K562 (cell line): Measurements from ENCODE around the gene DNAJB6. TPM values are rescaled to one million over a fixed set of nuclear protein-coding genes. Genes with fewer than 3 reads are reported as not detected.

Source experiments
- CBX8 ChIP-seq: fragments of 200-600 bp; sonication (generic); IDR thresholded peaks from 2 replicates; pipeline ENCODE4 v1.6.1; 2012; ENCODE audit warnings: borderline replicate concordance, mixed run types, low read depth, mild to moderate bottlenecking, moderate library complexity, mixed read lengths, low read length, control low read depth, inconsistent platforms; ENCODE audit not compliant: poor library complexity, severe bottlenecking; ENCODE audit errors: extremely low read depth
- CREB3L1 ChIP-seq: fragments of 450-650 bp; IDR thresholded peaks from 2 replicates; pipeline ENCODE4 v1.6.1; 2014; ENCODE audit warnings: low read depth, mild to moderate bottlenecking, moderate library complexity, borderline replicate concordance
- GABPA ChIP-seq: fragments of 200-800 bp; sonication (Bioruptor generic); conservative IDR thresholded peaks from 2 replicates; pipeline ENCODE4 v1.6.1; 2016; ENCODE audit warnings: low read depth, missing genetic modification characterization, missing compliant biosample characterization
- LCOR ChIP-seq: sonication (generic); formaldehyde crosslinking; IDR thresholded peaks from 2 replicates; pipeline ENCODE4 v1.8.0; 2022; ENCODE audit warnings: mild to moderate bottlenecking, missing genetic modification reagents
- RAD51 ChIP-seq: fragments of 450-650 bp; IDR thresholded peaks from 2 replicates; pipeline ENCODE4 v1.7.1; 2016; ENCODE audit warnings: low read depth, mild to moderate bottlenecking, borderline replicate concordance
- THRA ChIP-seq: fragments of 450-650 bp; IDR thresholded peaks from 2 replicates; pipeline ENCODE4 v1.6.1; 2017; ENCODE audit warnings: mild to moderate bottlenecking, moderate library complexity
- U2AF2 ChIP-seq: fragments of 200-400 bp; formaldehyde crosslinking; optimal IDR thresholded peaks from 2 replicates; pipeline ENCODE3; 2017; ENCODE audit warnings: low read depth, mild to moderate bottlenecking, low read length
- ZNF644 ChIP-seq: fragments of 200-800 bp; sonication (Bioruptor generic); IDR thresholded peaks from 2 replicates; pipeline ENCODE4 v1.6.1; 2016; ENCODE audit warnings: low read depth, missing genetic modification characterization, missing compliant biosample characterization
- ZNF79 ChIP-seq: fragments of 250-450 bp; sonication (Bioruptor Pico); IDR thresholded peaks from 2 replicates; pipeline ENCODE4 v1.4.0; 2020; ENCODE audit warnings: low read depth, mild to moderate bottlenecking, moderate library complexity
- polyA plus RNA-seq, 8 experiments: library from polyadenylated mRNA; depleted of rRNA in 4 of 8; stranded (reverse) in 5 of 8; unstranded in 3 of 8; fragments of >200 nt; fragmentation: Nextera tagmentation in 2 of 8; fragmentation: Illumina TruSeq in 1 of 8; extraction: Ambion mirVana in 2 of 8; extraction: Trizol in 1 of 8; gene quantifications; 2 replicates each; pipeline versions ENCODE4 v1.2.1 to v1.2.3, GENCODE V29; 2011 to 2014; ENCODE audit warnings: inconsistent platforms in 1 of 8, missing spikeins in 1 of 8
- total RNA-seq, 7 experiments: library from RNA; depleted of rRNA in 6 of 7; stranded (reverse); fragments of >200 nt in 6 of 7; fragmentation: Illumina TruSeq in 2 of 7; extraction: Trizol in 2 of 7; gene quantifications; 2 replicates each; pipeline versions ENCODE4 v1.2.1 to v1.2.3, GENCODE V29; 2011 to 2021; ENCODE audit warnings: low replicate concordance in 1 of 7

DNAJB6 gene
- total and polyA plus RNA-seq, 9 of the 15 experiments (the other 6 are each of a cell fraction or from before 2014, with no cell fraction given): 84.5 to 158 (median 135) TPM

DNA sequence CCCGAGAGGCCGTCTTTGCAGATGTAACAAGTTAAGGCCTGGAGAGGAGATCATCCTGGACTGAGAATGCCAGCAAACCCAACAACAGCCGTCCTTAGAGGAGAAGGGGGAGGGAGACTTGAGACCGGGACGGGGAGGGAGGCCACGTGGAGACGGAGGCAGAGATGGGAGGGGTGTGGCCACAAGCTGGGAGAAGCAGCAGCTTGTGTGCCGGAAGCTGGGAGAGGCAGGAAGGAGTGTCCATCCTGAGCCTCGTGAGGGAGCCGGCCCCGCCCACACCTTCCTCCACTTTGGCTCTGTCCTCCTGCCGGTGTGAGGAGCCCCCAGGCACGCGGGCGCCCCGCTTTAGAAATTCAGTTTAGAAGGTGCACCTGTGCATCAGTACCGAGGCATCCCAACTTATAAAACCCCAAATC lies 95.7 kb downstream of the DNAJB6 start (continued):
- no peak for TF ChIP-seq THRA
- TF ChIP-seq CBX8: no peak
- 0 out of 2 replicates have a peak, but pooled peaks have one; percentile 48 for TF ChIP-seq CREB3L1
- TF ChIP-seq RAD51: 0 out of 2 replicates have a peak, but pooled peaks have one; percentile 25
- no peak for TF ChIP-seq ZNF79 (CRISPR knock-in tag)
- TF ChIP-seq GABPA (tag): peak; percentile 62
- TF ChIP-seq LCOR (CRISPR knock-in tag): no peak
- TF ChIP-seq U2AF2: no peak
- no peak for TF ChIP-seq ZNF644 (tag)
- TF ChIP-seq, all 486 proteins: peak for 22
